Measurements from ENCODE around the gene SH3BP2. TPM values are rescaled to one million over a fixed set of nuclear protein-coding genes. Genes with fewer than 3 reads are reported as not detected.

SH3BP2 gene
- total RNA-seq, 1 donor from 2014 or later: 150 TPM

GRCh38 chr4:2843263-2843940, 50.5 kb downstream of the SH3BP2 start, which contains the start of gene ADD1:
Gene ADD1 (plus strand): TSS chr4:2843844. CDS start chr4:2875916, 32,072 bp downstream.
- peaks cover 7% of the 10 kb centered on the region for H3K27me3 Mint-ChIP-seq (ENCODE audit: unreplicated experiment)
- peak within 1 kb of the TSS; percentile 99 for H3K4me3 Mint-ChIP-seq (ENCODE audit: unreplicated experiment)
- H3K9me3 Mint-ChIP-seq (ENCODE audit: unreplicated experiment): no peaks in the 10 kb centered on the region
- DNase-seq (ENCODE audit: low spot score): peak; percentile 99
- peaks cover 20% of the 10 kb centered on the region for H3K36me3 Mint-ChIP-seq (ENCODE audit: low read depth, unreplicated experiment)
- TF ChIP-seq CTCF (IDR thresholded peaks at IDR 0.05; ENCODE audit: unreplicated experiment): no peak
- peaks cover 30% of the 10 kb centered on the region for H3K4me1 Mint-ChIP-seq (ENCODE audit: unreplicated experiment)
- H3K27ac Mint-ChIP-seq (ENCODE audit: unreplicated experiment): peak within 1 kb of the TSS; percentile 93

GRCh38 chr4:2843941-2844584, 51.2 kb downstream of the SH3BP2 start:
- TF ChIP-seq CTCF (IDR thresholded peaks at IDR 0.05; ENCODE audit: unreplicated experiment): no peak
- H3K36me3 Mint-ChIP-seq (ENCODE audit: low read depth, unreplicated experiment): peaks cover 15% of the 10 kb centered on the region
- H3K27ac Mint-ChIP-seq (ENCODE audit: unreplicated experiment): peak overlapping the region; percentile 93
- peak overlapping the region; percentile 99 for H3K4me3 Mint-ChIP-seq (ENCODE audit: unreplicated experiment)
- no peaks in the 10 kb centered on the region for H3K9me3 Mint-ChIP-seq (ENCODE audit: unreplicated experiment)
- peaks cover 7% of the 10 kb centered on the region for H3K27me3 Mint-ChIP-seq (ENCODE audit: unreplicated experiment)
- DNase-seq (ENCODE audit: low spot score): peak; percentile 61
- peaks cover 30% of the 10 kb centered on the region for H3K4me1 Mint-ChIP-seq (ENCODE audit: unreplicated experiment)

GRCh38 chr4:2846172-2846571, 53.3 kb downstream of the SH3BP2 start:
- H3K27ac Mint-ChIP-seq (ENCODE audit: unreplicated experiment): no peak overlapping the region
- peaks cover 7% of the 10 kb centered on the region for H3K27me3 Mint-ChIP-seq (ENCODE audit: unreplicated experiment)
- H3K4me1 Mint-ChIP-seq (ENCODE audit: unreplicated experiment): peaks cover 40% of the 10 kb centered on the region
- no peak for DNase-seq (ENCODE audit: low spot score)
- TF ChIP-seq CTCF (IDR thresholded peaks at IDR 0.05; ENCODE audit: unreplicated experiment): no peak
- no peak overlapping the region for H3K4me3 Mint-ChIP-seq (ENCODE audit: unreplicated experiment)
- H3K36me3 Mint-ChIP-seq (ENCODE audit: low read depth, unreplicated experiment): peaks cover 10% of the 10 kb centered on the region
- H3K9me3 Mint-ChIP-seq (ENCODE audit: unreplicated experiment): no peaks in the 10 kb centered on the region

GRCh38 chr4:2847302-2847871, 54.5 kb downstream of the SH3BP2 start:
- TF ChIP-seq CTCF (IDR thresholded peaks at IDR 0.05; ENCODE audit: unreplicated experiment): no peak
- Mint-ChIP-seq H3K27me3 (ENCODE audit: unreplicated experiment) (peaks cover 7% of the 10 kb centered on the region), H3K4me1 (ENCODE audit: unreplicated experiment) (peaks cover 41% of the 10 kb centered on the region), H3K4me3 (ENCODE audit: unreplicated experiment) (no peak overlapping the region), H3K36me3 (ENCODE audit: low read depth, unreplicated experiment) (peaks cover 10% of the 10 kb centered on the region), H3K9me3 (ENCODE audit: unreplicated experiment) (no peaks in the 10 kb centered on the region), H3K27ac (ENCODE audit: unreplicated experiment) (no peak overlapping the region)
- no peak for DNase-seq (ENCODE audit: low spot score)

GRCh38 chr4:2848449-2848848, 55.6 kb downstream of the SH3BP2 start:
- H3K27me3 Mint-ChIP-seq (ENCODE audit: unreplicated experiment): peaks cover 7% of the 10 kb centered on the region
- H3K4me1 Mint-ChIP-seq (ENCODE audit: unreplicated experiment): peaks cover 38% of the 10 kb centered on the region
- H3K9me3 Mint-ChIP-seq (ENCODE audit: unreplicated experiment): no peaks in the 10 kb centered on the region
- peaks cover 10% of the 10 kb centered on the region for H3K36me3 Mint-ChIP-seq (ENCODE audit: low read depth, unreplicated experiment)
- H3K4me3 Mint-ChIP-seq (ENCODE audit: unreplicated experiment): no peak overlapping the region
- no peak for DNase-seq (ENCODE audit: low spot score)
- H3K27ac Mint-ChIP-seq (ENCODE audit: unreplicated experiment): no peak overlapping the region
- TF ChIP-seq CTCF (IDR thresholded peaks at IDR 0.05; ENCODE audit: unreplicated experiment): no peak
